ENCODE measurements around the gene HAO2.
"Not testable (repeated sequence)": the region's sequence is repeated elsewhere in the genome, so short reads cannot be mapped to it uniquely, and the experiment has no call there.

Gene HAO2

GRCh38 chr1:119341372-119341947, 27.1 kb upstream of the HAO2 start:
- Histone ChIP-seq H3K27ac (ENCODE audit: insufficient read depth, low read length, poor library complexity, severe bottlenecking) (no peak overlapping the region), H3K9me3 (ENCODE audit: control insufficient read depth, low read length) (no peaks in the 10 kb centered on the region), H3K36me3 (ENCODE audit: control insufficient read depth, insufficient read depth, low read length) (no peaks in the 10 kb centered on the region), H3K4me3 (ENCODE audit: insufficient read depth, low read depth, low read length, poor library complexity, severe bottlenecking) (no peak overlapping the region), H3K27me3 (replicated peaks; ENCODE audit: control insufficient read depth, insufficient read depth, low read length, poor library complexity, severe bottlenecking) (no peaks in the 10 kb centered on the region), H3K4me1 (ENCODE audit: control insufficient read depth, insufficient read depth, low read length, poor library complexity, severe bottlenecking) (no peaks in the 10 kb centered on the region)
- DNase-seq: no peak

GRCh38 chr1:119345398-119345797, 23.2 kb upstream of the HAO2 start:
- no peak overlapping the region for H3K27ac ChIP-seq (ENCODE audit: insufficient read depth, low read length, poor library complexity, severe bottlenecking)
- H3K27me3 ChIP-seq (replicated peaks; ENCODE audit: control insufficient read depth, insufficient read depth, low read length, poor library complexity, severe bottlenecking): no peaks in the 10 kb centered on the region
- no peak overlapping the region for H3K4me3 ChIP-seq (ENCODE audit: insufficient read depth, low read depth, low read length, poor library complexity, severe bottlenecking)
- H3K4me1 ChIP-seq (ENCODE audit: control insufficient read depth, insufficient read depth, low read length, poor library complexity, severe bottlenecking): no peaks in the 10 kb centered on the region
- no peak for DNase-seq
- H3K9me3 ChIP-seq (ENCODE audit: control insufficient read depth, low read length): no peaks in the 10 kb centered on the region
- H3K36me3 ChIP-seq (ENCODE audit: control insufficient read depth, insufficient read depth, low read length): no peaks in the 10 kb centered on the region

- no peaks in the 10 kb centered on the region for H3K36me3 ChIP-seq (ENCODE audit: control insufficient read depth, insufficient read depth, low read length)
- DNase-seq: no peak
- H3K4me3 ChIP-seq (ENCODE audit: insufficient read depth, low read depth, low read length, poor library complexity, severe bottlenecking): no peak overlapping the region
- H3K9me3 ChIP-seq (ENCODE audit: control insufficient read depth, low read length): no peaks in the 10 kb centered on the region
- H3K27ac ChIP-seq (ENCODE audit: insufficient read depth, low read length, poor library complexity, severe bottlenecking): no peak overlapping the region
- H3K27me3 ChIP-seq (replicated peaks; ENCODE audit: control insufficient read depth, insufficient read depth, low read length, poor library complexity, severe bottlenecking): no peaks in the 10 kb centered on the region
- H3K4me1 ChIP-seq (ENCODE audit: control insufficient read depth, insufficient read depth, low read length, poor library complexity, severe bottlenecking): no peaks in the 10 kb centered on the region
Observed at GRCh38 chr1:119347858-119348257, 20.7 kb upstream of the HAO2 start.

- H3K4me3 ChIP-seq (ENCODE audit: insufficient read depth, low read depth, low read length, poor library complexity, severe bottlenecking): no peak overlapping the region
- no peaks in the 10 kb centered on the region for H3K4me1 ChIP-seq (ENCODE audit: control insufficient read depth, insufficient read depth, low read length, poor library complexity, severe bottlenecking)
- H3K36me3 ChIP-seq (ENCODE audit: control insufficient read depth, insufficient read depth, low read length): no peaks in the 10 kb centered on the region
- no peaks in the 10 kb centered on the region for H3K27me3 ChIP-seq (replicated peaks; ENCODE audit: control insufficient read depth, insufficient read depth, low read length, poor library complexity, severe bottlenecking)
- DNase-seq: no peak
- H3K27ac ChIP-seq (ENCODE audit: insufficient read depth, low read length, poor library complexity, severe bottlenecking): no peak overlapping the region
- H3K9me3 ChIP-seq (ENCODE audit: control insufficient read depth, low read length): no peaks in the 10 kb centered on the region
Observed at GRCh38 chr1:119348941-119349340, 19.6 kb upstream of the HAO2 start.

- H3K4me1 ChIP-seq (ENCODE audit: control insufficient read depth, insufficient read depth, low read length, poor library complexity, severe bottlenecking); DNase-seq; H3K4me3 ChIP-seq (ENCODE audit: insufficient read depth, low read depth, low read length, poor library complexity, severe bottlenecking); H3K27me3 ChIP-seq (replicated peaks; ENCODE audit: control insufficient read depth, insufficient read depth, low read length, poor library complexity, severe bottlenecking); H3K36me3 ChIP-seq (ENCODE audit: control insufficient read depth, insufficient read depth, low read length); H3K9me3 ChIP-seq (ENCODE audit: control insufficient read depth, low read length); H3K27ac ChIP-seq (ENCODE audit: insufficient read depth, low read length, poor library complexity, severe bottlenecking): not testable (repeated sequence)
Observed at GRCh38 chr1:119350866-119351265, 17.7 kb upstream of the HAO2 start.

- H3K4me3 ChIP-seq (ENCODE audit: insufficient read depth, low read depth, low read length, poor library complexity, severe bottlenecking): no peak overlapping the region
- no peaks in the 10 kb centered on the region for H3K9me3 ChIP-seq (ENCODE audit: control insufficient read depth, low read length)
- no peak overlapping the region for H3K27ac ChIP-seq (ENCODE audit: insufficient read depth, low read length, poor library complexity, severe bottlenecking)
- H3K36me3 ChIP-seq (ENCODE audit: control insufficient read depth, insufficient read depth, low read length): no peaks in the 10 kb centered on the region
- no peaks in the 10 kb centered on the region for H3K4me1 ChIP-seq (ENCODE audit: control insufficient read depth, insufficient read depth, low read length, poor library complexity, severe bottlenecking)
- no peaks in the 10 kb centered on the region for H3K27me3 ChIP-seq (replicated peaks; ENCODE audit: control insufficient read depth, insufficient read depth, low read length, poor library complexity, severe bottlenecking)
- DNase-seq: no peak
Observed at GRCh38 chr1:119351997-119352396, 16.6 kb upstream of the HAO2 start.

- Histone ChIP-seq H3K4me1 (ENCODE audit: control insufficient read depth, insufficient read depth, low read length, poor library complexity, severe bottlenecking) (no peaks in the 10 kb centered on the region), H3K36me3 (ENCODE audit: control insufficient read depth, insufficient read depth, low read length) (no peaks in the 10 kb centered on the region), H3K27ac (ENCODE audit: insufficient read depth, low read length, poor library complexity, severe bottlenecking) (no peak overlapping the region), H3K9me3 (ENCODE audit: control insufficient read depth, low read length) (no peaks in the 10 kb centered on the region), H3K4me3 (ENCODE audit: insufficient read depth, low read depth, low read length, poor library complexity, severe bottlenecking) (no peak overlapping the region), H3K27me3 (replicated peaks; ENCODE audit: control insufficient read depth, insufficient read depth, low read length, poor library complexity, severe bottlenecking) (no peaks in the 10 kb centered on the region)
- no peak for DNase-seq
Observed at GRCh38 chr1:119353836-119354235, 14.7 kb upstream of the HAO2 start.

GRCh38 chr1:119358636-119359035, 9.9 kb upstream of the HAO2 start:
- Histone ChIP-seq H3K9me3 (ENCODE audit: control insufficient read depth, low read length) (no peaks in the 10 kb centered on the region), H3K27me3 (replicated peaks; ENCODE audit: control insufficient read depth, insufficient read depth, low read length, poor library complexity, severe bottlenecking) (no peaks in the 10 kb centered on the region), H3K4me1 (ENCODE audit: control insufficient read depth, insufficient read depth, low read length, poor library complexity, severe bottlenecking) (no peaks in the 10 kb centered on the region), H3K4me3 (ENCODE audit: insufficient read depth, low read depth, low read length, poor library complexity, severe bottlenecking) (no peak overlapping the region), H3K36me3 (ENCODE audit: control insufficient read depth, insufficient read depth, low read length) (no peaks in the 10 kb centered on the region), H3K27ac (ENCODE audit: insufficient read depth, low read length, poor library complexity, severe bottlenecking) (no peak overlapping the region)
- DNase-seq: no peak

GRCh38 chr1:119359730-119360129, 8.9 kb upstream of the HAO2 start:
- Histone ChIP-seq H3K4me3 (ENCODE audit: insufficient read depth, low read depth, low read length, poor library complexity, severe bottlenecking) (no peak overlapping the region), H3K27ac (ENCODE audit: insufficient read depth, low read length, poor library complexity, severe bottlenecking) (no peak overlapping the region), H3K4me1 (ENCODE audit: control insufficient read depth, insufficient read depth, low read length, poor library complexity, severe bottlenecking) (no peaks in the 10 kb centered on the region), H3K9me3 (ENCODE audit: control insufficient read depth, low read length) (no peaks in the 10 kb centered on the region), H3K36me3 (ENCODE audit: control insufficient read depth, insufficient read depth, low read length) (no peaks in the 10 kb centered on the region), H3K27me3 (replicated peaks; ENCODE audit: control insufficient read depth, insufficient read depth, low read length, poor library complexity, severe bottlenecking) (no peaks in the 10 kb centered on the region)
- DNase-seq: no peak

- no peak for DNase-seq
- H3K36me3 ChIP-seq (ENCODE audit: control insufficient read depth, insufficient read depth, low read length): no peaks in the 10 kb centered on the region
- H3K27ac ChIP-seq (ENCODE audit: insufficient read depth, low read length, poor library complexity, severe bottlenecking): no peak overlapping the region
- H3K4me3 ChIP-seq (ENCODE audit: insufficient read depth, low read depth, low read length, poor library complexity, severe bottlenecking): no peak overlapping the region
- no peaks in the 10 kb centered on the region for H3K9me3 ChIP-seq (ENCODE audit: control insufficient read depth, low read length)
- H3K4me1 ChIP-seq (ENCODE audit: control insufficient read depth, insufficient read depth, low read length, poor library complexity, severe bottlenecking): no peaks in the 10 kb centered on the region
- H3K27me3 ChIP-seq (replicated peaks; ENCODE audit: control insufficient read depth, insufficient read depth, low read length, poor library complexity, severe bottlenecking): no peaks in the 10 kb centered on the region
Observed at GRCh38 chr1:119361205-119361604, 7.4 kb upstream of the HAO2 start.

All from effector memory CD4-positive, alpha-beta T cell (primary cell).